Activated CD8-positive, alpha-beta memory T cell treated with anti-CD3 and anti-CD28 coated beads, Interleukin-2, amount 50 U/mL, for 24 hours (primary cell): Measurements from ENCODE around the gene GOLGA7B.

Experiments used
- DNase-seq: peaks from one replicate; pipeline ENCODE4 v3.0.0-alpha.2; 2020; ENCODE audit errors: extremely low read depth

GOLGA7B gene

GRCh38 chr10:97868134-97868685 lies 18.6 kb downstream of the GOLGA7B start:
- no peak for DNase-seq

GRCh38 chr10:97869091-97870042 lies 19.7 kb downstream of the GOLGA7B start:
- peak; percentile 62 for DNase-seq

GRCh38 chr10:97870990-97871389 lies 21.3 kb downstream of the GOLGA7B start:
- no peak for DNase-seq

- no peak for DNase-seq
Measured at GRCh38 chr10:97873569-97873968, 23.9 kb downstream of the GOLGA7B start.

- DNase-seq: no peak
Measured at GRCh38 chr10:97874332-97874731, 24.7 kb downstream of the GOLGA7B start.

- DNase-seq: no peak
Measured at GRCh38 chr10:97875391-97875790, 25.7 kb downstream of the GOLGA7B start.

GRCh38 chr10:97876402-97876801 lies 26.8 kb downstream of the GOLGA7B start:
- no peak for DNase-seq

- no peak for DNase-seq
Measured at GRCh38 chr10:97879241-97879640, 29.6 kb downstream of the GOLGA7B start.

GRCh38 chr10:97880109-97880508 lies 30.5 kb downstream of the GOLGA7B start:
- DNase-seq: no peak

- no peak for DNase-seq
Measured at GRCh38 chr10:97882142-97883091, 32.8 kb downstream of the GOLGA7B start.

GRCh38 chr10:97883092-97883485 lies 33.4 kb downstream of the GOLGA7B start:
- DNase-seq: no peak

- no peak for DNase-seq
Measured at GRCh38 chr10:97886286-97886685, 36.6 kb downstream of the GOLGA7B start.

- DNase-seq: no peak
Measured at GRCh38 chr10:97887399-97887798, 37.8 kb downstream of the GOLGA7B start.

GRCh38 chr10:97888134-97888533 lies 38.5 kb downstream of the GOLGA7B start:
- no peak for DNase-seq

- no peak for DNase-seq
Measured at GRCh38 chr10:97888641-97889262, 39.1 kb downstream of the GOLGA7B start.

GRCh38 chr10:97889461-97890265 lies 40.0 kb downstream of the GOLGA7B start:
- no peak for DNase-seq

GRCh38 chr10:97891497-97892167 lies 42.0 kb downstream of the GOLGA7B start:
- DNase-seq: no peak

GRCh38 chr10:97892506-97892905 lies 42.9 kb downstream of the GOLGA7B start:
- DNase-seq: no peak

GRCh38 chr10:97892939-97893338 lies 43.3 kb downstream of the GOLGA7B start:
- no peak for DNase-seq

GRCh38 chr10:97894092-97894491 lies 44.4 kb downstream of the GOLGA7B start:
- no peak for DNase-seq
